NCI-H1105 treated with DMSO at 0.1 percent for 48 hours (cell line): Measurements from ENCODE around the gene SLC25A17.
"Not testable (repeated sequence)": the region's sequence is repeated elsewhere in the genome, so short reads cannot be mapped to it uniquely, and the experiment has no call there.

ENCODE experiments used
- DNase-seq: peaks from one replicate; lab custom pipeline; 2025; lab: John Stamatoyannopoulos, UW

The SLC25A17 gene, protein sequence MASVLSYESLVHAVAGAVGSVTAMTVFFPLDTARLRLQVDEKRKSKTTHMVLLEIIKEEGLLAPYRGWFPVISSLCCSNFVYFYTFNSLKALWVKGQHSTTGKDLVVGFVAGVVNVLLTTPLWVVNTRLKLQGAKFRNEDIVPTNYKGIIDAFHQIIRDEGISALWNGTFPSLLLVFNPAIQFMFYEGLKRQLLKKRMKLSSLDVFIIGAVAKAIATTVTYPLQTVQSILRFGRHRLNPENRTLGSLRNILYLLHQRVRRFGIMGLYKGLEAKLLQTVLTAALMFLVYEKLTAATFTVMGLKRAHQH

DNA sequence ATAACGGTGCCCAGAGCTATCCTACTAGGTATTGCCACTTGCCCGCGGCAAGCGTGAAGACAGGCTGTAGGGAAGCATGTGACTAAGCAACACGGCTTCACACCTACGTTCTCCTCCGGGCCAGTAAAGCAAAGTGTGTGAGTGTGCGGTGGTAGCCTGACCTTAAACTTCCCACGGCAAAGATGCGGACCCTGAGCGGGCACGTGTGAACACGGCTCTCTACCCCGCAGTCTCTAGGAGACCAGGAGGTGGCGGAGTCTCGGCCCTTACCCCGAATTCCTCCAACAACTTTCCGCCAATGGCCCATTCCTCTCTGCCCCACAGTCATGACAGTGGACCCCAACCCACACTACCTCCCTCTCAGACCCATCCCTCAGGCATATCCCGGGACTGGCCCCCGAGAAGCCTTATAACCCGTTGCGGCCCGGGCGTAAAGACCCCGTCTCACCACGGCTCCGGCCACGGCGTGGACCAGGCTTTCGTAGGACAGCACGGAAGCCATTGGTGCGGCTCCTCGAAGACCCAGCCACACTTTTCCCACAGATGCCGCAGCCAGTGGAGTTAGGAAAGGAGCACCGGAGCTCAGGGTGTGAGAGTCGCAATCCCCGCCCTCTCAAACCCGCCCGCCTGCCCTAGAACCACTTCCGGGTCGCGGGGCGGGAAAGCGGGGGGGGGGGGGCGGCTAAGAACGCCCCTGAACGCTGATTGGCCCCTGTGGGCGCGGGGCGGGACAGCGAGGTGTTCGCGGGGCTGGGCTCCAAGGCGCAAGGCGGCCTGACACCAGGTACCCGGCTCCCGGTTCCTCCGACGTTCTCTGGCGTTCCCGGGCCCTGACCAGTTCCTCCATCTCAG is at the start of gene SLC25A17:
Gene SLC25A17, minus strand, starts transcription at position 600 of the 852 bp plus-strand sequence. Its CDS starts 98 bp downstream, at position 502.
- peak; percentile 81 for DNase-seq

DNA sequence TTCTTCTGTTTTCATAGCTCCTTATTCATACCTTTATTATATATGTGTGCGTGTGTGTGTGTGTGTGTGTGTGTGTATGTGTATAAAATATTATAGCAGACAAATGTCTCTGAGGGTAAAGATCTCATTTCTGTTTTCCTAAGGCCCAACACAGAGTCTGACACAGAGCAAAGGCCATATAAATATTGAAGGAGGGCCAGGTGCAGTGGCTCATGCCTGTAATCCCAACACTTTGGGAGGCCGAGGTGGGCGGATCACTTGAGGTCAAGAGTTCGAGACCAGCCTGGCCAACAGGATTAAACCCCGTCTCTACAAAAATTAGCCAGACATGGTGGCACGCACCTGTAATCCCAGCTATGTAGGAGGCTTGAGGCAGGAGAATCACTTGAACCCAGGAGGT is 49.2 kb upstream of the SLC25A17 start:
- not testable (repeated sequence) for DNase-seq

- no peak for DNase-seq
Observed at GRCh38 chr22:40867109-40867508, 48.0 kb upstream of the SLC25A17 start.

DNA sequence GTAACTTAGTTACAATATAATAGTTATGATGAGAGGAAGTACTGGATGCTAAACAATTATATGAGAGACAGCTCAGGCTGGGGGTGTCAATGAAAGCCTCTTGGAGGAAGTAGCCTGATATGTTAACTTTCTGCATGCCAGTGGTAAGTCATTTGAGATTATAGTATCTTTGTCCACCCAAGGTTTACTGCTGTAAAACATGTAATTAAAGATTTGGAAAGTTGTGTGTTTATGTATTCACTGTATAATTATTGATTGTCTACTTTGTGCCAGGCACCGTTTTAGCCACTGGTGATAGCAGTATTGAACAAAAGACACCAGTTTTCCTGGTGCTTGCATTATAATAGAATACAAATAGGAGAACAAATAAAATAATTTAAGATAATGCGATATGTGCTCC is 43.4 kb upstream of the SLC25A17 start:
- DNase-seq: no peak

DNA sequence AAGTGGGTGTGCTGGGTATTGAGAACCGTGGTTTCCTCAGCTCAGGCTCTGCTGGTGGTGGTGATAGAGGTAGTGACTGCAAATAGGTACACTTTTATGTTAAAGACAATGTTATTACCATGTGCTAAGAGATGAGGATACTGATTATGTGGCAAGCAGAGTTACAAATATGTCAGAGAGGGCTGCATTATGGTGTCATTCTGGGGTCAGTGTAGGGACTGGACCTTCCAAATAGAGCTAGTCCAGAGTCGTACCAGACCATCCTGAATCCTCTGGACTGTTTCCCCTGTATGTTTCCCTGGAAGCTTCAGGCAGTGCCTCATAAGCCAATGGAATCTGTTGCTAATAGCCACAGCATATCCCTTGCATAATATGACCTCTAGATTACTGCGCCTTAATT is 42.9 kb upstream of the SLC25A17 start, which contains the start of gene DNAJB7:
Gene DNAJB7, minus strand, starts transcription at position 101 of the 400 bp plus-strand sequence. CDS start 119 bp downstream, outside the sequence.
- no peak for DNase-seq

GRCh38 chr22:40857309-40857855 is 38.2 kb upstream of the SLC25A17 start:
- DNase-seq: no peak

GRCh38 chr22:40856513-40857308 is 37.6 kb upstream of the SLC25A17 start, which contains the start of the genes ST13 and XPNPEP3:
ST13 (minus strand) TSS chr22:40856639; CDS start chr22:40856540, 99 bp downstream.
XPNPEP3 (plus strand) TSS chr22:40857148; CDS start chr22:40857182, 34 bp downstream.
- peak; percentile 92 for DNase-seq

GRCh38 chr22:40855979-40856512 is 36.9 kb upstream of the SLC25A17 start:
- DNase-seq: peak; percentile 29

DNA sequence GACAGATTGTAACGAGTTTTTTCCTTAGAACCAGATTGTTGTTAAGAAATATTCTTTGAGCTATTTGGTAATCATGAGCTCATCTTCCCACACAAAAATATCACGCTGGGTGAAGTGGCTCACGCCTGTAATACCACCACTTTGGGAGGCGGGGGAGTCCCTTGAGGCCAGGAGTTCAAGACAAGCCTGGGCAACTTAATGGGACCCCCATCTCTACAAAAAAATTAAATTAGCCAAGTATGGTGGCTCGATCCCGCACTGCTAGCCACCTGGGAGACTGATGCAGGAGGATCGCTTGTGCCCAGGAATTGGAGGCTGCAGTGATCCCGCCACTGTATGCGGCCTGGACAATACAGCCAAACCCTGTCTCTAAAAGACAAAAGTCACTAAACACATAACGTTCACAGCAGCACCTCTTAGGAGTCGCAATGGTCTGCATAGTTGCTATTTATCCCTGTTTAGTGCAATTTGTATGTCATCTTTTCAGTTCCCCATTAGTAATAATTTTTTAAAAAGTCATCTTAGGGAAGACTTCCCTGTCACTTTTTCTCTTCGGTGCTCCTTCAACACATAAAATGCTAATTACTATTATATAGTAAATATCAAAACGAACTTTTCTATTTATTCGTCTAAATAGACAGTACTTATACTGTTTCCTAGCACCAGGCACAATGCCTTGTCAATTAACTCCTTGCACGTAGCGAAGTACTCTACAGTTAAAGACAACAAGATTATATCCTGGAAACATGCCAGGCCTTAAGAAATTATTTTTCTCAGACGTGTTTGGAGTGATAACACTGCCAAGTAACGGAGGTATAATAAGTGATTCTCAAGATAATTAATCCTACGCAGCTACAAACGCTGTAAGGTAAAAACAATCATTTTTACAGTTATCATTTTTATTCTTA is 36.2 kb upstream of the SLC25A17 start:
- peak; percentile 48 for DNase-seq

DNA sequence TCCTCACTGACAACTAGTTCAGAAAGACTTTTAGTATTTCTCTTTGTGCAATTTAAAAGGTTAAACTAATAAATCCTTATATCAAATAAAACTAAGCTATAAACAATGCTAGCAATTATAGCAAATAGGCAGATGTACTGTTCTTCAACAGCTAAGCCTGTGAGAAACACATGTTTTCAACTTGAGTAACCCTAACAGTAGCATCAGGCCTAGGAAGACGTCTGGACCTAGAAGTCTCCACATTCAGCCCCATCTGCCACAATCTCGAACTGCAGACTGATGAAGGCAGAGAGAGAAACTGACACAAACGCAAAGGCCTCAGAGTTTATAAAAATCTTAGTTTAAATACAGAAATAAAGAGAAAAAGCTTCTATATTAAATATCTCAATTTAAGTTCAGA is 34.8 kb upstream of the SLC25A17 start:
- no peak for DNase-seq

DNA sequence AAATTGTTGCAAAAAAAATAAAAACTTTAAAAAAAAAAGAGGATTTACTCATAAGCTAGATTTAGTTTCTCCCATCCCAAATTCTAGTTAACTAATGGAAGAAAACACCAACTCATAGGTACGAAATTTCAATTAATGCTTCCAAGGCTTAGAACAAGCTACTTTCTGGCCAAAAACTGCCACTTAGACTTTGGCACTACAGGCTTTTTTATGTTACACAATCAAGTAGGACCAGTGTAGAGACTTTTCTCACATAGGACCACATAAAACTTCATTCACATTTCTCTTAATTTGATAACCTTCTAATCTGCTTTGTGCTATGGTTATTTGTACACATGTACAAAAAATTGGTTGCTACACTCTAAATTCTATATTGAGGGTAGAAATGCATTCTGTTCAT is 34.2 kb upstream of the SLC25A17 start:
- DNase-seq: no peak

GRCh38 chr22:40845816-40846215 is 26.7 kb upstream of the SLC25A17 start:
- not testable (repeated sequence) for DNase-seq

- DNase-seq: no peak
Observed at GRCh38 chr22:40844951-40845350, 25.8 kb upstream of the SLC25A17 start.

DNA sequence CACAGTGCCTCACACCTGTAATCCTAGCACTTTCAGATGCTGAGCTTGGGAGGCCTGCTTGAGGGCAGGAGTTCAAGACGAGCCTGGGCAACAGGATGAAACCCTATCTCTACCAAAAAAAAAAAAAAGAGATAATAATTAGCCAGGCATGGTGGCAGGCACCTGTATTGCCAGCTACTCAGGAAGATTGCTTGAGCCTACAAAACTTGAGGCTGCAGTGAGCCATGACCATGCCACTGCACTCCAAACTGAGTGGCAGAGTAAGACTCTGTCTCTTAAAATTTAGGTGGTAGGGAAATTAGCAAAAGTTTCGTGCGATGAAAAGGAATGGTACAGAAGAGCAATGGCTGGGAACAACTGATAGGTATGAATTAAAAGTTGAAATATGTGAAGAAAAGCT is 19.3 kb upstream of the SLC25A17 start:
- peak; percentile 8 for DNase-seq

- DNase-seq: no peak
Observed at GRCh38 chr22:40834619-40835018, 15.5 kb upstream of the SLC25A17 start.

DNA sequence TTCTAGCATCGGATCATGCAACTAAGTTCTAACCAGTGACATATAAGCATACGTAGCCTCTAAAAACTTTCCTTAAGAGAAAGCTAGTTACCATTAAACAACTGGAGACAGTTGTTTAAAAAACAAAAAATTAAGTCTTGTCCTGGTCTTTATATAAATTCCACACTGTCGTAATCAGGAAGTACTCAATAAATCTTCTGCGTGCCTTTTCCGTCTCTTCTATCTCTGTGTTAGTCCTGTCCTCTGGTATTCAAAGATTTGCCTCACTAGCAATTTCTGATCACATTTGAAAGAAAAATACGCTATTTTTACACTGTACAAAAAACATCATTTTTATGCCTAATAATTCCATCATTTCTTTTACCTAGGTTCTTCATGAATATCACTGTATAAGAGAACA is 10.0 kb upstream of the SLC25A17 start:
- no peak for DNase-seq

GRCh38 chr22:40826984-40827741 is 8.0 kb upstream of the SLC25A17 start:
- DNase-seq: no peak

DNA sequence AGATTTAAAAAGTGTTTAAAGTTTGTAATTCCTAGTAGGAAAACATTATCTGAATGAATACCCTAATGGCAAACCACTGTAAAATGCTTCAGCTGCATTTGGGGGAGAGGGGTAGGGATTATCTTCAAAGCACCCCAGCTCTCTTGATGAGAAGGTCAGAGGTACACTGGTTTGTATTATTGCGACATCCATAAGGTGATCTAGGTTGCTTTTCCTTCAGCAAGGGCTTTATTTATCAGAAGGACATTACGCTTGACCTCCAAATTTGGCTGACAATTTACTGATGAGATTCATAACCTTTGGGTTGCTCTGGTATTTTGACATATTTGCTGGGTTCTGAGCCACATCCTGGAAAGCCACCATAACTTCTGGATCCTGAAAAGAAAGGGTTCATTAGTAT is 7.1 kb upstream of the SLC25A17 start:
- DNase-seq: not testable (repeated sequence)

DNA sequence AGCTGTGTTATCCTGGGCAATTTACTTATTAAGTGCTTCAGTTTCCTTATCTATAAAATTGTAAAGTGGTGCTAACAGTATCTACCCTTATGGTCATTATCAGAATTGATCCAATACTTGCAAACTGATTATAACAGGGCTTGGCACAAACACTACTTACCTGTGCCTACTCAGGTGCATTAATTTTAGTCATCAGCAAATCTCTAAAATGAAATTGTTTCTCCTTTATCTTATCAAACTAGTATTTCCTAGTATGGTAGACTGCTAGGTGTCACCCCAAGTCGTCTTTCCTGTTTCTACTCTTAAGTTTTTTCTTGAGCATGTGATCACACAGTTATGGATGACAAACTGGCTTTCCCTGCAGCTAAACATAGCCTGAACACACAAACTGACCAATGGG is 4.3 kb upstream of the SLC25A17 start:
- no peak for DNase-seq
